CD4-positive, alpha-beta T cell treated with Interleukin-2 at 100 ng/mL for 4 hours (primary cell): ENCODE data around the gene NIM1K.
"Not testable (repeated sequence)": the region's sequence is repeated elsewhere in the genome, so short reads cannot be mapped to it uniquely, and the experiment has no call there.

Experiments
- DNase-seq: peaks from one replicate; pipeline ENCODE4 v3.0.0-alpha.2; 2020; ENCODE audit warnings: low spot score

NIM1K gene

DNA sequence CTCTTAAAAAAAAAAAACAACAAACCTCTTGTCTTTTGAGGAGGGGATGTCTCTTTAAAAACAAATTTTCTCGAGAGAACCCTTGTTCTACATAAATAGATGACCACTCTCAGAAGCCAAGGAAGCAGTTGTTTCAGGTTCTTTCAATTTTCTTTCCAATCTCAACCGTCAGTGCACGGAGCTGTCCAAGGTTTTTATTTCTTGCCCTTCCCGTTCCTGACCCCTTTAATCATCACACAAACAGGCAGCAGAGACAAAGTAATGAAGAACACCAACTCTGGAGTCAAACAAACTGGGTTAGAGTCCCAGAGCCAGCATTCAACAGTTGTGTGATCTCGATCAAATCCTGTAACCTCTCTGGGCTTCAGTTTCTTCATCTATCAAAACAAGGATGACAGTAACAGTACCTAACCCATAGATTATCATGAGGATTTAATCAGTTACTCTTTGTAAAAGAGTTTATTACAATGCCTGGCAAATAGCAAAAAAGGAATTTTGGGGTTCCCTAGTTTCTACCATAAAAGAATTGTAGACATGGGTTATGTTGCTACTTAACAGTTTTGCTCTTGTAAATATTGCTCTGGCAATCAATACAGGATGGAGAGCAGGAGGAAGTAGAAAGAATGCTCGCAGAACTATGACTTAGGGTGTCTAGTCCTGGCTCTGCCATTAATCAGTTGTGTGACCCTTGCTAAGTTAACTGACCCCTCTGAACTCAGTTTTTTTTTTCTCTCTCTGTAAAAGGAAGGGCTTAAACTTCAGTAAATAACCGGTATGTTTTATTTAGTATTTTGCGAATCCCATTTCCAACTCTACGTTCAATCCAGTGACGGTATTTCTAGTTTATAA is 1.0 kb upstream of the NIM1K start:
- DNase-seq = no peak

- peak; percentile 9 for DNase-seq
These were observed 644 bp downstream of the NIM1K start for GRCh38 chr5:43192558-43193180.

- DNase-seq = peak; percentile 69
These were observed 1.3 kb downstream of the NIM1K start for GRCh38 chr5:43193181-43193893.

GRCh38 chr5:43193894-43194265 is 1.9 kb downstream of the NIM1K start:
- DNase-seq = no peak

DNA sequence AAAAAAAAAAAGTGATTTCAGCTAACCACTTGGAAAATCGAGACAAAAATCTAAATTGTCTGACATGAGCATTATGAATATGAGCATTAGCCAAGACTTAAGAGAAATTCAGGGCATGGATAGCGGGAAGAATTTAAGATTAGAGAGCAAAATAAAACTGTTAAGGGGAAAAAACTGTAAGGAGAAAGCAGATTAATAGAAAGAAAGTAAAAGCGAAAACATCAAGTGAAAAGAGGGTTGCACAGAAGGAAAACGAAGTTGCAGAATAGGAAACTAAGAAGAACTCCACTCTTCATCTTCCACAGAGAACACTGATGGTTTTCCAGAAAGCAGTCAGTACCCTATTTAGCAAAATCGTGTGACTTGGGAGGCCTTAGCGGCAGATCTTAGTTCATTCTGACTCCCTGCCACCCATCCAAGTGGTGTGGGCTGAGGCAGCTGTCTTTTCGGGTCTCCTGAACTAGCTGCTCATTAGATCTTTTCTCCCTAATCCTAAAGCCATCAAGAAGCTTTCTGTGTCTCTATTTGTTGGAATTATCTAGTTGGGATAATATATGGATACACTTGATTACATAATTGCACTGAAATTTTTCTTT is 3.7 kb downstream of the NIM1K start:
- DNase-seq = no peak

- DNase-seq = no peak
These were observed 5.5 kb downstream of the NIM1K start for GRCh38 chr5:43197535-43197934.

- DNase-seq = not testable (repeated sequence)
These were observed 9.4 kb downstream of the NIM1K start for GRCh38 chr5:43201442-43201841.

DNA sequence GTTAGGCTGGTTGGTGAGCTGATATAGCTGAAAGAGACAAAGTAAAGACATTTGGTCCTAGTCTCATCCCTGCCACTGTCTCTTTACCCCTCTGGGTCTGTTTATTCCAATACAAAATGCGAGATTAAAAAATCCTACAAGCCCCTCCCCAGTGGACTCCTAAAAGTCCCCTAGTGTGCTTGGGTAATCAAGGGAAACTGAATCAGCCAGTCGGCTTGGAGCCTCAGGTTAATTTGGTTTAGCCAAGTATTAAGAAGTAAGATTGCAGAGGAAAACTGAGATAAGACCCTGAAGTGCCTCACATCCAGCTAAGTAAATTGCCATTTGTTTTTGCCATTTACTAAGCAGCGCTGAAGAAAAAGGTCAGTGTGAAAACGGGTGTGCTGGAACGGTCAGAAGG is 10.4 kb downstream of the NIM1K start:
- no peak for DNase-seq

DNA sequence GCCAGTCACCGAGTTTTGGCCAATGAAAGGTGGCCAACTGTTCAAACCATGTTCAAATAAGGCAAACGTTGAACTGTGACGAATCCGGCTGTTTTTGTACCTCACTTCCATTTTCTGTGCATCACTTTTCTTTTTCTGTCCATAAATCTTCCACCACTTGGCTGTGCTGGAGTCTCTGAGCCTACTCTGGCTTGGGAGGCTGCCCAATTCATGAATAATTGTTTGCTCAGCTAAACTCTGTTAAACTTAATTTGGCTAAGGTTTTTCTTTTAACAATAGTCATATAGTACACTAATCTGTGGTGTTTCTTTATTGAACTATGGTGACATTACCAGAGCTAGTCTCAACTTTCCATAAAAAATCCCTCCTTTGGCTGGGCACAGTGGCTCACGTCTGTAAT is 11.3 kb downstream of the NIM1K start:
- DNase-seq = no peak

DNA sequence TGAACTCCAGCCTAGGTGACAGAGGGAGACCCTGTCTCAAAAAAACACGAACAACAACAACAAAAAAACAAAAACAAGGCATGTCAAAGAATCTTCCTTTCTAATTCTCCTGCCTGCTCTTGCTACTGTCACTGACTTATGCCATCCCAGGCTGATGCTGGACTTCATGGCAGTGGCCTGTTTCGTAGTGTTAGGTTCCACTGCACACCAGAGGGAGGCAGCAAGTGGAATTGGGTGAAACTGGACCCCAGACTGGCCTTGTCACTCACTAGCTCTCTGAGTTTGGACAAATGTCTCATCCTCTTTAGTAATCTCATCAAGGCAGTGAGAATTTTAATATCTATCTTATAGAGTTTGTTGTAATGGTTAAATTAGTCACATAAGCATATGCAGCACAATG is 12.9 kb downstream of the NIM1K start:
- no peak for DNase-seq

DNA sequence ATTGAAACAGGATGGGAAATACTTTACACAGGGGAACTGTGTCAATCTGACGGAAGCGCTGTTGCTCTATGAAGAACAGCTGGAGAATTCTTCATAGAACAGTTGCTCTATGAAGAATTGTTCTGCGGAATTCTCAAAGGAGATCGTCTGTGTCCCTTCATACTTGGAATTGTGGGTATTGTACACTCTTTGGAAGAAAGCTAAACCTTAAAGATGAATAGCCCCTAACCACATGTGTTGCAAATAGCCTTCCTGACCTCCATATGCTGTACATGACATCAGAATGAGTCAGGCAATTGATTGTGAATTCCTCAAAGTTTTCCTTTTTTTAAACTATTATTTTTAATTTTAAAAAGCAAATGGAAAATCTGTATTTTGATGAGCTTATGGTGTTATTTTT is 15.6 kb downstream of the NIM1K start:
- no peak for DNase-seq

DNA sequence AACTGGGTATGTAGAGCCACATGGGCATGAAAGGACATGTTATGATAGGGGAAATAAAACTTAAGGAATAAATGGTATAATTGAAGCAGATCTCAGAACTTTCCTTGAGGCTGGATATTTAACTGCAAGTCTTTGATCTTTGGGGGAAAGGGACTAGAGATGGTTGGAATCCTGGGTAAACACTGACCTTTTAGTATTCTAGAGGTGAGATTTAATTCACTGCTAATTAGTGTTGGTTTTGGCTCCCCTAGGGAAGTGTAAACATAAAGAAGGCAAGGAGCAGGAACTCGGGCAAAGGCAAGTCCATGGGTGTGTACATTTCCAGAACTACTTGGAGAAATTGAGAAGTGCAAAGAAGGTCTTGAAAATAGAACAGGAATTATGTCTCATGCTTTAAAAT is 16.6 kb downstream of the NIM1K start:
- DNase-seq = no peak

DNA sequence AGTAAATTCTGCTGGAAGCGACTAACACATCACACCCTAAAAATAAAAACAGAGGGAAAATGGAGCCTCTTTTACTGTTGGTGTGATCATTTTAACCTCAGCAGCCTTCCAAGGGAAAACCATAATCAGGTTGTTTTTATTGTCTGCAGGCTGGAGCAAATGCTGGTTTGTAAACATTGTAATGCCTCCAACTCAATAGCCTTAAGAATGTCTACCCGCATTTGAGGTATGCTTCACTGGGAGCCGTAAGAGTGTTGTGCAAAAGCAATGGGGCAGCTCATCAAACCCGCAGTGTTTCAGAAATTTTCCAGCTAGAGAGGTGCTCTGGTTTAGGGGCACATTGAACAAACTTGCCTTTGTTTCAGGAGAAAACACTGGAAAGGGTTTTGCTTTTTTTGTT is 17.0 kb downstream of the NIM1K start:
- no peak for DNase-seq

GRCh38 chr5:43209833-43210232 is 17.8 kb downstream of the NIM1K start:
- no peak for DNase-seq

DNA sequence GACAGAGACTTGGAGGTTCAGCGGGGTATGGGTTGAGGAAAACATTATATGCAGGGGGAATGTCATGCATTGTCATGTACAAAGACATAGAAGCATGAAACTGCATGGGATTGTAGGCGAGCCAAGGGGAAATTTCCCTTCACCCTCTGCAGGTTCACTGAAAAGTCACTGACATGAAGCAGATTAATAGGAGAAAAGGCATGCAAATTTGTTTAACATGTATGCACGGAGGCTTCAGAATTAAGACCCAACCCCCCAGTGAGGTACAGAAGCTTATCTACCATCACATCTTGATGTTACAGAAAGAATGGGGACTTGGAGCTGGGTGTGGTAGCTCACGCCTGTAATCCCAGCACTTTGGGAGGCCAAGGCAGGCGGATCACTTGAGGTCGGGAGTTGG is 18.5 kb downstream of the NIM1K start:
- DNase-seq = no peak

DNA sequence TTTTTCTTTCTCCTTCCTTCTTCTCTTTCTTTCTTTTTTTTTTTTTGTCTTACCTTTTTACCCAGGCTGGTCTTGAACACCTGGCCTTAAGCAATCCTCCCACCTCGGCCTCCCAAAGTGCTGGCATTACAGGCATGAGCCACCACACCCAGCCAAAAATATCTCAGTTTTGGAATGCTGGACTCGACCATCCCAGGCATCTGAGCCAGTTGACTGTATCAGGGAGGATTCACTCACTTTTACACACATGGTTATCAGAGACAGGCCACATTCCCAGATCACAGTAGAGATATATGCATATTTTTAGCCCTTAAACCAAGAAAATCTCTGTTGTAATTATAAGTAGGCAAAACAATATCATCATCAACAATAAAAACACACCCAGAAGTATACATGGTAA is 21.9 kb downstream of the NIM1K start:
- no peak for DNase-seq

GRCh38 chr5:43215073-43215631 is 23.1 kb downstream of the NIM1K start:
- DNase-seq = no peak

GRCh38 chr5:43216941-43217340 is 24.9 kb downstream of the NIM1K start:
- no peak for DNase-seq

GRCh38 chr5:43219120-43219519 is 27.1 kb downstream of the NIM1K start:
- DNase-seq = no peak

DNA sequence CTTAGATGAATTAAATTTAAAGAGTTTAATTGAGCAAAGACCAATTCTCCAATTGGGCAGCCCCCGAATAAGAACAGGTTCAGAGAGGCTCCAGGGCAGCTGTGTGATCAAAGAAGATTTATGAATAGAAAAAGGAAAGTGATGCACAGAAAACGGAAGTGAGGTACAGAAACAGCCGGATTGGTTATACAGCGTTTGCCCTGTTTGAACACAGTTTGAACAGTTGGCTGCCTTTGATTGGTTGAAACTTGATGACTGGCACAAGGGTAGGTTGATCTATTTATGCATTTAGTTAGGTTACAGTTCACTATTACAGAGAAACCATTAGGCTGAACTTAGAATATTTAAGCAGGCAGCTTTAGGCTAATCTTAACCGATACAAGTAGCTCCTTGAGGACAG is 29.5 kb downstream of the NIM1K start:
- DNase-seq = no peak

GRCh38 chr5:43225649-43226245 is 33.7 kb downstream of the NIM1K start:
- no peak for DNase-seq

DNA sequence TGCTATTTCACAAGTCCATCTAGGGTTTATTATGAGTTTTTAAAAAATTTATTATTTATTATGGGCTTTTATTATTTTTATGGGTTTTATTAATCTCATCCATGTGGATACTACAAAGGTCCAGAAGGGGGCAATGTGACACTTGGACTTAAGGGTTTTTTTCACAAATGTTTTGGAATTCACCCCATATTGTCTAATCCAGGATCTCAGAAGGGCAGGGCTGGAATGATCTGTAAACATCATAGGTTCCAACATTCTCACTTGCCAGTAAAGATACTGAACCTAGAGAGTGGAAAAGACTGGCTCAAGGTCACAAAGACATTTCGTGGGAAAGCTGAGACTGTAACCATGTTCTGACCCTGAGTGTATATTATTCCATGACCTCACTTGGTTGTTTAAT is 35.6 kb downstream of the NIM1K start:
- no peak for DNase-seq
